HG02840 (cell line): ENCODE data around the gene RNU1-3.
"Not testable (repeated sequence)": the region's sequence is repeated elsewhere in the genome, so short reads cannot be mapped to it uniquely, and the experiment has no call there.

Experiments used
- ATAC-seq: cut with Tn5 transposase; IDR thresholded peaks from one replicate; pipeline ENCODE4 v1.9.1; 2021; ENCODE audit warnings: mild to moderate bottlenecking, moderate library complexity, moderate number of reproducible peaks; ENCODE audit not compliant: unreplicated experiment, low FRiP score

Gene RNU1-3

GRCh38 chr1:16623337-16623736, 43.4 kb downstream of the RNU1-3 start:
- not testable (repeated sequence) for ATAC-seq

GRCh38 chr1:16621681-16622315, 45.0 kb downstream of the RNU1-3 start:
- not testable (repeated sequence) for ATAC-seq

GRCh38 chr1:16621300-16621658, 45.5 kb downstream of the RNU1-3 start:
- no peak for ATAC-seq

GRCh38 chr1:16619803-16620501, 46.8 kb downstream of the RNU1-3 start:
- ATAC-seq: not testable (repeated sequence)

- ATAC-seq: no peak
These were observed 48.0 kb downstream of the RNU1-3 start for GRCh38 chr1:16618719-16619118.

- ATAC-seq: no peak
These were observed 48.8 kb downstream of the RNU1-3 start for GRCh38 chr1:16617778-16618580.

- no peak for ATAC-seq
These were observed 49.6 kb downstream of the RNU1-3 start for GRCh38 chr1:16617114-16617631.
